ENCODE measurements around the gene TTLL3.
A peak's percentile ranks its signal among the peaks of the same experiment; 100 is the strongest.

DNA sequence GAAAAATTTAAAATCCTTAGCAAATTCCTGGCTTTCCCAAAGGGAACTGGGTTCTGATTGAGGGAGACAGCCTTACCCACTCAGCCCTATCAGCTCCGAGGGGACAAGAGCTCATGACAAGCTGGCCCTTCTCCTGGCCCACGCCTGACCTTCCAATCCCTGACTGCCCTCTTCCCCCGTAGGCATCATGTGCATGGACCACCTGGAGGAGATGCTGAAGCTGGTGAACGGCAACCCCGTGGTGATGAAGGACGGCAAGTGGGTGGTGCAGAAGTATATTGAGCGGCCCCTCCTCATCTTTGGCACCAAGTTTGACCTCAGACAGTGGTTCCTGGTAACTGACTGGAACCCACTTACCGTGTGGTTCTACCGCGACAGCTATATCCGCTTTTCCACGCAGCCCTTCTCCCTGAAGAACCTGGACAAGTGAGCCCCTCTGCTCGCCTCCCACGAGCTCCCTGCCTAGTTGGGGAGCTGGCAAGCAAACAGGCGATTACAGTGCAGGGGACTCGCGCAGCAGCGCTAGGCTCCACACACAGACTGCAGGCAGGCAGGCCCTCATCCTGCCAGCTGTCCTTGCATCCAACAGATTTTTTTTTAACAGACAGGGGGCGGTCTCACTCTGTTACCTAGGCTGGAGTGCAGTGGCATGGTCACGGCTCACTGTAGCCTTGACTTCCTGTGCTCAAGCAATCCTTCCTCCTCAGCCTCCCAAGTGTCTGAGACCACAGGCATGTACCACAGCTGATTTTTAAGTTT, 16.9 kb downstream of the TTLL3 start:
- TF ChIP-seq, protein P1, sequence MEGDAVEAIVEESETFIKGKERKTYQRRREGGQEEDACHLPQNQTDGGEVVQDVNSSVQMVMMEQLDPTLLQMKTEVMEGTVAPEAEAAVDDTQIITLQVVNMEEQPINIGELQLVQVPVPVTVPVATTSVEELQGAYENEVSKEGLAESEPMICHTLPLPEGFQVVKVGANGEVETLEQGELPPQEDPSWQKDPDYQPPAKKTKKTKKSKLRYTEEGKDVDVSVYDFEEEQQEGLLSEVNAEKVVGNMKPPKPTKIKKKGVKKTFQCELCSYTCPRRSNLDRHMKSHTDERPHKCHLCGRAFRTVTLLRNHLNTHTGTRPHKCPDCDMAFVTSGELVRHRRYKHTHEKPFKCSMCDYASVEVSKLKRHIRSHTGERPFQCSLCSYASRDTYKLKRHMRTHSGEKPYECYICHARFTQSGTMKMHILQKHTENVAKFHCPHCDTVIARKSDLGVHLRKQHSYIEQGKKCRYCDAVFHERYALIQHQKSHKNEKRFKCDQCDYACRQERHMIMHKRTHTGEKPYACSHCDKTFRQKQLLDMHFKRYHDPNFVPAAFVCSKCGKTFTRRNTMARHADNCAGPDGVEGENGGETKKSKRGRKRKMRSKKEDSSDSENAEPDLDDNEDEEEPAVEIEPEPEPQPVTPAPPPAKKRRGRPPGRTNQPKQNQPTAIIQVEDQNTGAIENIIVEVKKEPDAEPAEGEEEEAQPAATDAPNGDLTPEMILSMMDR (IDR thresholded peaks at IDR 0.05; ENCODE audit: insufficient read depth, low read length, poor library complexity, severe bottlenecking) = peak; percentile 16
- TF ChIP-seq EZH2phosphoT487 (conservative IDR thresholded peaks at IDR 0.05; ENCODE audit: low read length) = no peak

Data from SU-DHL-6 (cell line).